HG03159 (cell line): ENCODE results near the gene GMCL2.
A peak's percentile ranks its signal among the peaks of the same experiment; 100 is the strongest.
"Not testable (repeated sequence)": the region's sequence is repeated elsewhere in the genome, so short reads cannot be mapped to it uniquely, and the experiment has no call there.

Source experiments
- ATAC-seq: cut with Tn5 transposase; IDR thresholded peaks from one replicate; pipeline ENCODE4 v1.9.1; 2021; ENCODE audit warnings: mild to moderate bottlenecking, moderate library complexity; ENCODE audit not compliant: unreplicated experiment

Gene GMCL2

DNA sequence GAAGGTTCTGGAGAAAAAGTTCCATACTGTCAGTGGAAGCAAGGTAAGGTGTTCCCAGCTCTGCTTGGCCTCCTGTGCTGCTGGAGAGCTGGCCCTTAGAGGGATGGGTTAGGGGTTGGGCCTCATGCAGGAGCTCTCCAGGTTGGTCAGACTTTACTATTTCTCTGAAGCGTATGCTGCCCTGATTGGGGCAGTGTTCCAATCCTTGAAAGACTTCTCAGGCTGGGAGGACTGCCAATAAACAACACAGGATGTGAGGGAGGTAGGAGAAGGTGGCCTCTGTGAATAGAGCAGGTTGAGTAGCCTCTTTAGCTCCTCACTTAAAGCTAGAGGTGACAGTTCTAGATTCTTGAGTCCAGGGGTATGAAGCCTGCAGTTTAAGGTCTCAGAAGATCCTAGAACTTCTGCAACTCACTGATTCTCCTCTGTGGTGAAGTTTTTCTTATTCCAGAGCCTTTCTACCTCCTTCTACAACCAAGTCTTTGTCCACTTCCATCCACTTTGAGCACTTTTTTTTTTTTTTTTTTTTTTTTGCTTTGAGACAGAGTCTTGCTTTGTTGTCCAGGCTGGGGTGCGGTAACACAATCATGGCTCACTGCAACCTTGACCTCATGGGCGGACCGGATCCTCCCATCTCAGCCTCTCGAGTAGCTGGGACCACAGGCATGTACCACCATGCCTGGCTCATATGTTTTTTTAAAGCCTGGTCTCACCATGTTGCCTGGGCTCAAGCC, 20.2 kb upstream of the GMCL2 start:
- no peak for ATAC-seq

DNA sequence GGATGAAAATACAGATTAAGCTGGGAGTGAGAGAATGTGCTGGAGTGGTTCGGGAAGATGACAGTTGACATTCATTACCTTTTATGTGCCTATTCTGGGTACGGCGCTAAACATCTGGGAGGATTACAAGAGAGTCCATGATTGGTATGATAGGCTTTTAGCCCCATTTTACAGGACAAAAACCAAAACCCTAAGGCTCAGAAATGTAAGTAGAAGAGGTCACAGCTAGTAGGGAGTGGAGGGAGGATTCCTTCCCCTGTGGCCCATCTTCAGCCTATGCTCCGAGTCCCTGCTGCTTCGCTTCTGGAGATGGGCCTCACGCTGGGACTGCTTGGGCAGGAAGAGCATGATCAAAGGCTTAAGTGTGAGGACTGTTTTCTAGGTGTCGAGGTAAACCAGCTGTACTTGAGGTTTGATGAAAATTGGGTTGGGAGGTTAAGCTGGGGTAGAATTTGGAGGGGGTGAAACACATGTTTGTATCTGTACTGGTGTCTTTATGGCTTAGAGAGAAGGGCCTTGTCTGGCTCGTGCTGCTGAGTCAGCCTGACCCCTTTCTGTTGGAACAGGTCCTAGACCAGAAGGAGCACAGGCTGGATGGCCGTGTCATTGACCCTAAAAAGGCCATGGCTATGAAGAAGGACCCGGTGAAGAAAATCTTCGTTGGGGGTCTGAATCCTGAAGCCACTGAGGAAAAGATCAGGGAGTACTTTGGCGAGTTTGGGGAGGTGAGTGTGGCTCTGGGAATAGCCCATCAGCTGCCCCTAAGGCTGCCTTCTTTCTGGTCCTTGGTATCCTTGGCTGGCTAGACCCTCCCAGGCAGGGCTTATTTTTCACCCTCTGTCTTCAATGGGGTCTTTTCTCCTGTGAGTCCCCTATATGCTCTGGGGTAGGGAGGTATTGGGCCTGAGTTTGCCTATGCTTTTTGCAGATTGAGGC, 19.3 kb upstream of the GMCL2 start:
- ATAC-seq, result no peak

- ATAC-seq, result no peak
Measured at GRCh38 chr5:178205749-178206047, 18.5 kb upstream of the GMCL2 start.

DNA sequence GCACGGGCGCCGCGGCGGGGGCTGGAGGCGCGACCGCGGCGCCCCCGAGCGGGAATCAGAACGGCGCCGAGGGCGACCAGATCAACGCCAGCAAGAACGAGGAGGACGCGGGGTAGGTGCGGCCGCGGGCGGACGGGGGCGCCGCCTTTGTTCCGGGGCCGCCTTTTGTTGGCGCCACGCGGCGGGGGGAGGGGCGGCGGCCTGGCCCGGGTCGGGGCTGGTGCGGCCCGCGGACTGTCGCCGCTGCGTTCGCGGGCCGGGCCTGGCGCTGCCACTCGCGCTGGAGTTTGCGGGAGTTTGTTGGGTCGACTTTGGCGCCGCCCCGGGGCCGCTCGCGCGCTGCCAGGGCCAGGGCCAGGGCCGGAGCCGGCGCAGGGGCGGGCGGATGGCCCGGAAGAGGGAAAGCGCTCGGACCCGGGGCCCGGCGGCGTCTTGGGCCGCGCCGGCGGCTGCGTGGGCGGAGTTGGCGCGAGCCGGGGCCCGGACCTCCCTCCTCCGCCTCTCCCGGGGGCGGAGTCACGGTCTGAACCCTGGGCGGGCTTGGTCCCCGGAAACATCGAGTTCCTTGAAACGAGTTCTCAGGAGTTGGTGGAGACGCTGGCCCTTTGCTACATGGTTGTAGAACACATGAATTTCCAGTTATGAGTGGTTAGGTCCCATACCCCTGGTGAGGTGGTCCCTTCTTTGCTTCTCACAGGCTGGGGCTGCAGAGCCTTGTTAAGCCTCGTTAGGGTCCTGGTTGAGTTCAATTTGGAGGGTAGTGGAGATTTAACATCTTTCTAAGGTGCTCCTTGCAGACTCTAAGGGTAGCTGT, 18.0 kb upstream of the GMCL2 start:
- ATAC-seq, result peak; percentile 51

- ATAC-seq, result peak; percentile 82
Measured at GRCh38 chr5:178204182-178204934, 17.2 kb upstream of the GMCL2 start, which contains the start of gene HNRNPAB. Gene HNRNPAB (plus strand): TSS chr5:178204533. CDS start chr5:178204838, 305 bp downstream.

DNA sequence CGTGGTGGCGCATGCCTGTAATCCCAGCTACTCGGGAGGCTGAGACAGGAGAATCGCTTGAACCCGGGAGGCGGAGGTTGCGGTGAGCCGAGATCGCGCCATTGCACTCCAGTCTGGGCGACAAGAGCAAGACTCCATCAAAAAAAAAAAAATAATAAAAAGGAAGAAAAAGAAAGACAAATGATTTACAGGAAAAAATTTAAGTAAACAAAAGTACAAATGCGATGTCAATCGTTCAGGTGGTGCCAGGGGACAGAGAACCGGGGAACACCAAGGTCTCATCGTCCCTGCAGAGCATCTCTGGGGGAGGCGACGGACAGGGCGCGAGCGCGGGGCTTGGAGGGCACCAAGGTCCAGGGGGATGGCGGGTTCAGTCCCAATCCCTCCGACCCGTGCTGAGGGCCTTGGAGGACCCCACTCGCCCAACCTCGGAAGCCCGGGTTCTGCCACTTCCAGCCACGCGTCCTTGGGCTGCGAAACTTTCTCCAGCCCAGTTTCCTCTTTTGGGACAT, 16.6 kb upstream of the GMCL2 start:
- peak; percentile 18 for ATAC-seq

- no peak for ATAC-seq
Measured at GRCh38 chr5:178202541-178202940, 15.4 kb upstream of the GMCL2 start.

GRCh38 chr5:178201927-178202235, 14.7 kb upstream of the GMCL2 start:
- no peak for ATAC-seq

GRCh38 chr5:178201221-178201926, 14.2 kb upstream of the GMCL2 start:
- ATAC-seq, result no peak

DNA sequence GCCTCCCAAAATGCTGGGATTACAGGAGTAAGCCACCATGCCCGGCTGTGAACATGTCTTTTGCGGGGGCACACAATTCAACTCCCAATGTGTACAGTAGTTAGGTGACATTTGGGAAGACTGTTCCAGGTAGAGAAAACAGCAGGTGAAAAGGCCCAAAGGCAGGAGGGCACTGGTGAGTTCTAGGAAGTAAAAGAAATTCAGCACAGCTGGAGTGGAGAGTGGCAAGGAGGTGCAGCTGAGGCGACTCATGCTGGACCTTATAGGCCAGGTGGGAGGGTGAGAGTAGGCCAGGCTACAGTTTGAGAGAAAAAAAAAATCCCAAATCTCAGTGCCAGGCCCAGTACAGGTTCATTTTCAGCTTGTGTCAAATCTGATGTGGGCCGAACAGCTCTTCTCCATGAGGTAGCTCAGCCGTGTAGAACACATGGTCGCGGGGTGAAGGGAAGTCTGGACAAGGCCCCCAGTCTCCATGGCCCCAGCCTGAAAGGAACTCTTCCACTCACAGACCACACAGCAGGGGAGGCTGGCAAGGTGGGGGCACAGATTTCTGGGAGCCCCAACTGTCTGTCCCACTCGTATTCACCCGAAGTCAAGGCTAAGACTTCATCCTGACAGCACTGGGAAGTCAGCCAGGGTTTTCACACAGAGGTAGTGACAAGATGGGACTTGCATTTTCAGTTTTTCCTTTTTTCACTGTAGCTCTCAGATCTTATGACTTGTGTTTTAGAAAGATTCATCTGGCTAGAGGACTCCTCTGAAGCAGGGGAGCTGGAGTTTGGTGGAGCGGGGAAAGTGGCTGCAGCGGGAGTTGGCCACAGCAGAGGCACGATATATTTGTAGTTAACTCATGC, 12.6 kb upstream of the GMCL2 start:
- ATAC-seq, result no peak

DNA sequence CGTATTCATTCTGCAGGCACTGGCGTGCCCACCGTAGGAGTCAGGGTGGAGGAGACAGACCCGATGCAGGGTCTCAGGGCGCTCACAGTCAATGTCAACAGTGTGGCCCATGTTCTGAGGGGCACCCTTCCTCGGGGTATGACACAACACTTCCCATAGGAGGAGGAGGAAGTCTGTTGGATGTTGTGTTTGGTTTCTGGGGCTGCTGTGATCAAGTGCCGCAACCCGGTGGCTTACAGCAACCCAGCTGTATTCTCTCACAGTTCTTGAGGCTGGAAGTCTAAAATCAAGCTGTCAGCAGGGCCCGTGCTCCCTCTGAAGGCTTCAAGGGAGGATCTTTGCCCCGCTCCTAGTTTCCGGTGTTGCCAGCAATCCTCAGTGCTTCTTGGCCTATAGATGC, 11.5 kb upstream of the GMCL2 start:
- ATAC-seq, result no peak

GRCh38 chr5:178198151-178198550, 11.0 kb upstream of the GMCL2 start:
- ATAC-seq, result not testable (repeated sequence)

GRCh38 chr5:178196986-178197385, 9.8 kb upstream of the GMCL2 start:
- no peak for ATAC-seq

- ATAC-seq, result no peak
Measured at GRCh38 chr5:178196281-178196812, 9.2 kb upstream of the GMCL2 start.

DNA sequence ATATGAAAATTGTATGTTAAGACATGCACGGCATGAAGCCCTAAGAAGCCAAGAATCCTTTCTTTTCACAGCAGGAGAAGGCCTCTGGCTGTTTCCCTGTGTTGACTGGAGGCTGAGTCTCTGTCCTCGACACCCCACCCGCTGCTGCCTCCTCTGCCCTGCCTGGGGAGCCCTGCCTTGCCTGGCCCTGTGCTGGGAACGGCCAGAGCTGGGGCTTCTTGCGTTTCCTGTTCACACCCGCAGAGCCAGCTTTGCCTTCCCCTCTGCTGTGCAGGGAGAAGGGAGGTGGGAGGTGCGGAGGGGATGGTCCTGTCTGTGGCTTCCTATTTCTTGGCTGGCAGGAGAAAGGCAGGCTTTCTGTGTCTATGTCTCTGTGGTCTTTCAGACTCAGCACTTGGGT, 6.9 kb upstream of the GMCL2 start:
- ATAC-seq, result no peak

DNA sequence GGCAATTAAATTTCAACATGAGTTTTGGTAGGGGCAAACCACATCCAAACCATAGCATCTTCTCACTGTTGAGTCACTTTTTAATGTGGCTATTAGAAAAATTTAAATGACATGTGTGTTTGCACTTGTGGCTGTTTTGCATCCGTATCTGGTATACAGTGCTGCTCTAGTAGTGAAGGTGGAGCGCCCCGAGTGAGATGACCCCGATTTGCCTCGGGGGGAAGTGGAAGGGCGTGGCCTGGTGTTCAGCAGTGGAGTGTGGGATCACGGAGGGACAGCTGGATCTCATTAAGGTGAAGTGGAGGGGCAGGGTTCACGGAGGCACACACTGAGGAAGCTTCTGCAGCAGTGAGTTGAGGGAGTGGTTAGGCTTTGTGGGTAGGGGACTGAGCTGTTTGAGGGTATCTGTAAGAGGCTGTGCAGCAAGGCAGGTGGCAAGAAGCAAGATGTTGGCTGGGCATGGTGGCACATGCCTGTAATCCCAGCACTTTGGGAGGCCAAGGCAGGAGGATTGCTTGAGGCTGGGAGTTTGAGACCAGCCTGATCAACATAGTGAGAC, 6.2 kb upstream of the GMCL2 start:
- ATAC-seq, result no peak

- ATAC-seq, result no peak
Measured at GRCh38 chr5:178192787-178193186, 5.6 kb upstream of the GMCL2 start.

- no peak for ATAC-seq
Measured at GRCh38 chr5:178192244-178192643, 5.1 kb upstream of the GMCL2 start.
